Lung (tissue), 12 donors: Measurements from ENCODE around the gene GRIK3. TPM values are rescaled to one million over a fixed set of nuclear protein-coding genes. Genes with fewer than 3 reads are reported as not detected.

ENCODE experiments used
- ATAC-seq: fragments of 200-7000 bp; cut with Tn5 transposase; one replicate; pipeline ENCODE4 v1.9.1; 2020; ENCODE audit warnings: moderate number of reproducible peaks; ENCODE audit not compliant: insufficient read depth, low FRiP score
- DNase-seq, 3 donors: peaks; one replicate each; pipeline ENCODE4 v3.0.0-alpha.2; 2013 to 2017
- H3K27ac ChIP-seq, 2 donors: one replicate each; pipeline ENCODE4 v1.5.1; 2013; ENCODE audit warnings: mild to moderate bottlenecking in 2 of 2, moderate library complexity in 2 of 2, control low read depth in 1 of 2, inconsistent platforms in 1 of 2, low read depth in 1 of 2, low read length in 1 of 2
- H3K27me3 ChIP-seq, 3 donors: one replicate each; pipeline ENCODE4 v1.5.1; 2013; ENCODE audit warnings: low read length in 2 of 3; ENCODE audit not compliant: control insufficient read depth in 3 of 3, insufficient read depth in 3 of 3
- H3K36me3 ChIP-seq, 4 donors: one replicate each; pipeline ENCODE4 v1.5.1; 2013; ENCODE audit warnings: low read length in 4 of 4, mild to moderate bottlenecking in 1 of 4, moderate library complexity in 1 of 4; ENCODE audit not compliant: control insufficient read depth in 4 of 4, insufficient read depth in 4 of 4
- H3K4me1 ChIP-seq, 5 donors: one replicate each; pipeline ENCODE4 v1.5.1; 2013; ENCODE audit warnings: low read length in 5 of 5, mild to moderate bottlenecking in 2 of 5, moderate library complexity in 1 of 5; ENCODE audit not compliant: control insufficient read depth in 5 of 5, insufficient read depth in 5 of 5
- H3K4me3 ChIP-seq: one replicate; pipeline ENCODE4 v1.5.1; 2013; ENCODE audit warnings: mild to moderate bottlenecking, control low read depth, moderate library complexity
- H3K9ac ChIP-seq, 2 donors: one replicate each; pipeline ENCODE4 v1.5.1; 2013; ENCODE audit warnings: low read length in 2 of 2, control low read depth in 1 of 2; ENCODE audit not compliant: insufficient read depth in 1 of 2
- H3K9me3 ChIP-seq, 4 donors: one replicate each; pipeline ENCODE4 v1.5.1; 2013; ENCODE audit warnings: low read length in 3 of 4, mild to moderate bottlenecking in 1 of 4, moderate library complexity in 1 of 4; ENCODE audit not compliant: control insufficient read depth in 4 of 4, insufficient read depth in 3 of 4
- WGBS, 2 donors: extraction: QIAGEN DNeasy Blood & Tissue Kit; methylation state at CpG; one replicate each; pipeline ENCODE4 v1.1.7; 2013; 5-methylcytosine and 5-hydroxymethylcytosine counted together
- polyA plus RNA-seq, 2 donors: library from polyadenylated mRNA; stranded (reverse); fragments of 200-250 nt; gene quantifications; one replicate each; pipeline ENCODE4 v1.2.1, GENCODE V29; 2013
- total RNA-seq, 2 donors: library from RNA; depleted of rRNA in 1 of 2; stranded (reverse); fragments of >200 nt in 1 of 2; gene quantifications; one replicate each; pipeline ENCODE4 v1.2.1, GENCODE V29; 2014 to 2021
- TF ChIP-seq, protein P1 (sequence below): IDR thresholded peaks from 2 replicates; pipeline ENCODE4 v1.5.1; 2012; ENCODE audit warnings: mild to moderate bottlenecking; ENCODE audit errors: control extremely low read depth, extremely low read depth
- donor health status: control.
- donor health status: control.
- donor health status: Bipolar disorder and iron deficiency.
- donor health status: healthy.
- donor health status: DM: yes; HTN: yes; CAD: no.

GRIK3 gene
- total and polyA plus RNA-seq, 4 donors: 0.01 to 0.40 (median 0.07) TPM

DNA sequence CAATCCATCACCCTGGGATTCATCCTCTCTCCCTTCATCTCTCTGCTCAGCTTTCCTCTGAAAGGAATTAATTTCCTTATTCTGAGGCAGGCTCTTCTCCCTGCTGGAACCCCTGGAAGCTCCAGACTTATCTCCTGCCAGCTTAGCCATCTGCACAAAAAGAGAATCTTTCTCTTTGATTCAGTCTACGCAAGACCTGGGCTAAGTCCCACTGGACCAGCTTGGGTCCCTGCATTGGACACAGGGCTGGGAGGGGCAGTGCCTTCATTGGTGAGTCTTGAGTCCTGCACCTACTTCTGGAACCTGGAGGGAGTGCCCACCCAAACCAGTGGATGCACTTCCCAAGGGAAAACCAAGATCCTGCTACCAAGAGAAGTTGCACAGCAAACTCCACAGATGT lies 279.9 kb downstream of the GRIK3 start:
- no peak for ATAC-seq
- TF ChIP-seq, protein P1, sequence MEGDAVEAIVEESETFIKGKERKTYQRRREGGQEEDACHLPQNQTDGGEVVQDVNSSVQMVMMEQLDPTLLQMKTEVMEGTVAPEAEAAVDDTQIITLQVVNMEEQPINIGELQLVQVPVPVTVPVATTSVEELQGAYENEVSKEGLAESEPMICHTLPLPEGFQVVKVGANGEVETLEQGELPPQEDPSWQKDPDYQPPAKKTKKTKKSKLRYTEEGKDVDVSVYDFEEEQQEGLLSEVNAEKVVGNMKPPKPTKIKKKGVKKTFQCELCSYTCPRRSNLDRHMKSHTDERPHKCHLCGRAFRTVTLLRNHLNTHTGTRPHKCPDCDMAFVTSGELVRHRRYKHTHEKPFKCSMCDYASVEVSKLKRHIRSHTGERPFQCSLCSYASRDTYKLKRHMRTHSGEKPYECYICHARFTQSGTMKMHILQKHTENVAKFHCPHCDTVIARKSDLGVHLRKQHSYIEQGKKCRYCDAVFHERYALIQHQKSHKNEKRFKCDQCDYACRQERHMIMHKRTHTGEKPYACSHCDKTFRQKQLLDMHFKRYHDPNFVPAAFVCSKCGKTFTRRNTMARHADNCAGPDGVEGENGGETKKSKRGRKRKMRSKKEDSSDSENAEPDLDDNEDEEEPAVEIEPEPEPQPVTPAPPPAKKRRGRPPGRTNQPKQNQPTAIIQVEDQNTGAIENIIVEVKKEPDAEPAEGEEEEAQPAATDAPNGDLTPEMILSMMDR: no peak

DNA sequence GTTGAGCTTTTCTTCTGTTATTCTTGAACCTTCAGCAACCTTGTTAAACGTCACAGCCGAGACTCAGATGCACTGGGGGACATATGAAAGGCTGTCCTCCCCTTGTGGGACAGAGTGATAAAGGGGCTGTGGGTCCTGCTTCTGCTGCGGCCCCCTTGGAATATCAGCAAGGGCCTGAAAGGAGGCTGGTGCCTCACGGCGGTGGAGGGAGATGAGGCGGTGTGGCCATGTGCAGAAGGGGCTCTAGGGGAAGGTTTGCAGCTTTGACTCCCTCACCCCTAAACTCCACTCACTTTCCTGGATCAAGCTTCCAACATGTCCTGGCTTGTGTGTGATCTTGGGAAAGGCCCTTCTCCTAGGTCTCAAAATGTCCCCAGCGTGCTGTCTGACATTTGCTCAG lies 280.9 kb downstream of the GRIK3 start:
- H3K9me3 ChIP-seq: no peaks in the 10 kb centered on the region
- H3K36me3 ChIP-seq: no peaks in the 10 kb centered on the region
- TF ChIP-seq, protein P1: no peak
- no peaks in the 10 kb centered on the region for H3K27me3 ChIP-seq
- DNase-seq (no peak), ATAC-seq (no peak)
- H3K9ac ChIP-seq: no peak overlapping the region
- no peak overlapping the region for H3K4me3 ChIP-seq
- H3K4me1 ChIP-seq: no peaks in the 10 kb centered on the region
- no peak overlapping the region for H3K27ac ChIP-seq
- 76 to 90% methylated on average over 7 of the region's 7 CpGs for WGBS, 2 donors

More for the DNA sequence above, 279.9 kb downstream of the GRIK3 start:
- peaks cover 0 to under 1% (median 0%) of the 10 kb centered on the region in 4 donors for H3K9me3 ChIP-seq
- H3K4me3 ChIP-seq: no peak overlapping the region
- no peaks in the 10 kb centered on the region for H3K36me3 ChIP-seq
- no peak overlapping the region for H3K27ac ChIP-seq
- WGBS, 2 donors: 90 to 95% methylated on average over 1 of the region's 1 CpG
- no peaks in the 10 kb centered on the region for H3K4me1 ChIP-seq
- DNase-seq: no peak
- H3K27me3 ChIP-seq: no peaks in the 10 kb centered on the region
- H3K9ac ChIP-seq: no peak overlapping the region

DNA sequence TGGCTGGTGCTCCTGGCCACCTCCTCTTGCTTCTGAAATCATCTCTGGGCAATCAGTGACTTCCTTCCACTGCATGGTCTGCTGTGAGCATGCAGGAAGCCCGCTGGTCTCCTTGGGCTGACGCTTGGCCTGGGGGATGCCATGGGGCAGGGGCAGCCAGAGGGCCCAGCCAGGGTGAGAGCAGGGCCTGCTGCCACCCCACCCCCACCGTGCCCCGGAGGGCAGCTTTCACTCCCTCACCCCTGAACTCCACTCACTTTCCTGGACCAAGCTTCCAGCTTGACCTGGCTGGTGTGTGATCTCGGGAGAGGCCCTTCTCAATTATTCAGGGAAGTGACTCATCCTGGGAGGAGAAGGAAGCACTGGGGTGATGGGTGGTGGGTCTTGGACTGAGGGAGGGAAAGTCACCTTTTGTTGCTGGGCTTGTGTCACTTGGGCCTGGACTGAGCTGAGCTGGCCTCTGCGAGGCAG lies 281.4 kb downstream of the GRIK3 start:
- Histone ChIP-seq H3K9ac (no peak overlapping the region), H3K4me1 (no peaks in the 10 kb centered on the region), H3K27me3 (no peaks in the 10 kb centered on the region), H3K27ac (no peak overlapping the region), H3K9me3 (no peaks in the 10 kb centered on the region), H3K36me3 (no peaks in the 10 kb centered on the region), H3K4me3 (no peak overlapping the region)
- ATAC-seq: no peak
- DNase-seq: no peak
- WGBS, 2 donors: 35 to 50% methylated on average over 6 of the region's 6 CpGs
- TF ChIP-seq, protein P1: no peak

DNA sequence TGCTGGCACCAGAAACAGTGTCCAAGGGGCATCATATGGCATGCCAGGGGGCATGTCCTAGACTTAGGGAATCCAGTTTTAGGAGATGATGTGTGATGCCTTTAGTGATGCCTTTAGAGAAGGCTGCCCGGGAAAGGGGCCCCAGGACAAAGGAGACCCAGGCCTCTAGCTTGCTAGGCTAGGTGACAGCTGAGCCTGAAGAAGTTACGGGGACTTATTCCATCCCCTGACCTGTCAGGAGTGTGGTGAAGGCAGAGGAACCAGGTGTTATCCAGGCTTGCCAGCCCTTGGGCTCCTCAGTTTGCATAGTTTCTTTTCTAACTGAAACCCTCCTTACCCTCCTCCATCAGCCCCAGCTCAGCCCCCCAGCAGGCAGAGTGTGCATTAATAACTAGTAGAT lies 281.9 kb downstream of the GRIK3 start:
- DNase-seq: no peak
- H3K4me1 ChIP-seq: no peaks in the 10 kb centered on the region
- H3K36me3 ChIP-seq: no peaks in the 10 kb centered on the region
- no peak overlapping the region for H3K4me3 ChIP-seq
- H3K27ac ChIP-seq: no peak overlapping the region
- H3K9ac ChIP-seq: no peak overlapping the region
- TF ChIP-seq, protein P1: no peak
- 62 to 76% methylated on average over 2 of the region's 2 CpGs for WGBS, 2 donors
- no peak for ATAC-seq
- no peaks in the 10 kb centered on the region for H3K9me3 ChIP-seq
- H3K27me3 ChIP-seq: no peaks in the 10 kb centered on the region
